Measurements from ENCODE around the gene MLLT3.

Gene MLLT3

DNA sequence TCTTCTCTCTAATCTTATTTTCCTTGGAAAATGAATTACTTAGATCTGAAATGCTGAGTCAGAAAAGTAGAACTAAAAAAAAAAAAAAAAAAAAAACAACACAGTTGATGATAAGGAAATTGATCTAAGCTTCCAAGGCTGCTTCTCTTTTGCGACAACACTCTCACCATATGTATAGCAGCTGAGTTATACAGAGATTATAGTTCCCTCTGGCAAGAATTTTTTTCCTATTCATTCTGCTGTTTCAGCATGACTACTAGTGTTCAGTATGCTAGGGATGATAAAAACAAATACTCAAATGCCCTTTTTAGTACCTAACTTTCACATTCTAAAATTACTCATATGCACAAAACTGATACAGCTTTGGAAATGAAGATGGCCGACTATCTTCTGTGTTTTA lies 267.3 kb downstream of the MLLT3 start:
- H2AFZ ChIP-seq (ENCODE audit: low read depth, low read length) = no peak overlapping the region
- H3K79me2 ChIP-seq (ENCODE audit: low read length) = no peaks in the 10 kb centered on the region
- H3K36me3 ChIP-seq (replicated peaks; ENCODE audit: low read depth, low read length) = no peaks in the 10 kb centered on the region
- H3K9ac ChIP-seq (ENCODE audit: low read length) = no peak overlapping the region
- TF ChIP-seq CTCF (IDR thresholded peaks at IDR 0.05; ENCODE audit: low read depth, low read length) (no peak), EZH2phosphoT487 (IDR thresholded peaks at IDR 0.05; ENCODE audit: low read depth) (no peak)
- H3K4me3 ChIP-seq (ENCODE audit: low read length) = no peak overlapping the region
- no peak overlapping the region for H3K27ac ChIP-seq (ENCODE audit: low read length)
- H3K9me3 ChIP-seq (ENCODE audit: insufficient read depth, low read length) = no peaks in the 10 kb centered on the region
- H3K4me1 ChIP-seq (ENCODE audit: low read length) = peaks cover 30% of the 10 kb centered on the region
- H4K20me1 ChIP-seq (ENCODE audit: insufficient read depth, low read length) = no peaks in the 10 kb centered on the region
- H3K27me3 ChIP-seq (ENCODE audit: low read depth, low read length) = no peaks in the 10 kb centered on the region
- H3K4me2 ChIP-seq (ENCODE audit: low read length) = peak overlapping the region; percentile 20; the same call in 1 of the 2 replicates

- Histone ChIP-seq H3K4me2 (ENCODE audit: low read length) (peak overlapping the region; percentile 20), H3K4me3 (ENCODE audit: low read length) (no peak overlapping the region), H3K36me3 (replicated peaks; ENCODE audit: low read depth, low read length) (no peaks in the 10 kb centered on the region), H4K20me1 (ENCODE audit: insufficient read depth, low read length) (no peaks in the 10 kb centered on the region), H2AFZ (ENCODE audit: low read depth, low read length) (no peak overlapping the region), H3K27ac (ENCODE audit: low read length) (no peak overlapping the region), H3K9me3 (ENCODE audit: insufficient read depth, low read length) (no peaks in the 10 kb centered on the region), H3K27me3 (ENCODE audit: low read depth, low read length) (no peaks in the 10 kb centered on the region), H3K4me1 (ENCODE audit: low read length) (peaks cover 30% of the 10 kb centered on the region), H3K79me2 (ENCODE audit: low read length) (no peaks in the 10 kb centered on the region), H3K9ac (ENCODE audit: low read length) (no peak overlapping the region)
- TF ChIP-seq EZH2phosphoT487 (IDR thresholded peaks at IDR 0.05; ENCODE audit: low read depth) (no peak), CTCF (IDR thresholded peaks at IDR 0.05; ENCODE audit: low read depth, low read length) (no peak)
Measured at GRCh38 chr9:20353931-20354652, 268.2 kb downstream of the MLLT3 start.

GRCh38 chr9:20353524-20353923 lies 268.8 kb downstream of the MLLT3 start:
- Histone ChIP-seq H3K36me3 (replicated peaks; ENCODE audit: low read depth, low read length) (no peaks in the 10 kb centered on the region), H3K27ac (ENCODE audit: low read length) (no peak overlapping the region), H4K20me1 (ENCODE audit: insufficient read depth, low read length) (no peaks in the 10 kb centered on the region), H3K27me3 (ENCODE audit: low read depth, low read length) (no peaks in the 10 kb centered on the region), H3K4me2 (ENCODE audit: low read length) (peak overlapping the region; percentile 20; the same call in 1 of the 2 replicates), H3K4me3 (ENCODE audit: low read length) (no peak overlapping the region), H3K4me1 (ENCODE audit: low read length) (peaks cover 30% of the 10 kb centered on the region), H3K79me2 (ENCODE audit: low read length) (no peaks in the 10 kb centered on the region), H3K9me3 (ENCODE audit: insufficient read depth, low read length) (no peaks in the 10 kb centered on the region), H2AFZ (ENCODE audit: low read depth, low read length) (no peak overlapping the region), H3K9ac (ENCODE audit: low read length) (no peak overlapping the region)
- TF ChIP-seq CTCF (IDR thresholded peaks at IDR 0.05; ENCODE audit: low read depth, low read length) (no peak), EZH2phosphoT487 (IDR thresholded peaks at IDR 0.05; ENCODE audit: low read depth) (no peak)

GRCh38 chr9:20352591-20352990 lies 269.7 kb downstream of the MLLT3 start:
- Histone ChIP-seq H3K79me2 (ENCODE audit: low read length) (no peaks in the 10 kb centered on the region), H3K36me3 (replicated peaks; ENCODE audit: low read depth, low read length) (no peaks in the 10 kb centered on the region), H3K9me3 (ENCODE audit: insufficient read depth, low read length) (no peaks in the 10 kb centered on the region), H3K27me3 (ENCODE audit: low read depth, low read length) (no peaks in the 10 kb centered on the region), H3K4me2 (ENCODE audit: low read length) (no peak overlapping the region), H3K4me3 (ENCODE audit: low read length) (no peak overlapping the region), H2AFZ (ENCODE audit: low read depth, low read length) (no peak overlapping the region), H3K4me1 (ENCODE audit: low read length) (peaks cover 30% of the 10 kb centered on the region), H4K20me1 (ENCODE audit: insufficient read depth, low read length) (no peaks in the 10 kb centered on the region), H3K27ac (ENCODE audit: low read length) (no peak overlapping the region), H3K9ac (ENCODE audit: low read length) (no peak overlapping the region)
- TF ChIP-seq EZH2phosphoT487 (IDR thresholded peaks at IDR 0.05; ENCODE audit: low read depth) (no peak), CTCF (IDR thresholded peaks at IDR 0.05; ENCODE audit: low read depth, low read length) (no peak)

Data from OCI-LY3 (cell line).